Measurements from ENCODE around the gene RAD51AP1.

DNA sequence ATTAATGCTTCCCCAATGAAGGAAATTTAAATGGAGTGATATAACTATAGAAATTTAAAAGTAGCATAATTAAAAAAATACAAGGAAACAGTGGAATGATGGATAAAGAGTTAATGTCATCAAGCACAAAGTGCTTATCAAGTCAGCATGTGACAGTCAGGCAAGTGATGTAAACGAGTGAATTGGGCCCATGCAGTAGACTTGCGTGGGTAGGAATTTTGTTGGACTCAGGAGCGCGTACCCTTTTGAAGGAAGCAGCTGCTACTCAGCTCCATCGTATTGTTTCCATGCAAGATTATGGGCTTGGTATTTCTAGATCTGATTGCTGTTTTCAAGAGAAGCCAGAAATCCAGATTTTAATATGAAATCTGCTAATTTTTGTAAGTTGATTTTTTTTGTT is 18.9 kb downstream of the RAD51AP1 start:
- TF ChIP-seq, protein P1, sequence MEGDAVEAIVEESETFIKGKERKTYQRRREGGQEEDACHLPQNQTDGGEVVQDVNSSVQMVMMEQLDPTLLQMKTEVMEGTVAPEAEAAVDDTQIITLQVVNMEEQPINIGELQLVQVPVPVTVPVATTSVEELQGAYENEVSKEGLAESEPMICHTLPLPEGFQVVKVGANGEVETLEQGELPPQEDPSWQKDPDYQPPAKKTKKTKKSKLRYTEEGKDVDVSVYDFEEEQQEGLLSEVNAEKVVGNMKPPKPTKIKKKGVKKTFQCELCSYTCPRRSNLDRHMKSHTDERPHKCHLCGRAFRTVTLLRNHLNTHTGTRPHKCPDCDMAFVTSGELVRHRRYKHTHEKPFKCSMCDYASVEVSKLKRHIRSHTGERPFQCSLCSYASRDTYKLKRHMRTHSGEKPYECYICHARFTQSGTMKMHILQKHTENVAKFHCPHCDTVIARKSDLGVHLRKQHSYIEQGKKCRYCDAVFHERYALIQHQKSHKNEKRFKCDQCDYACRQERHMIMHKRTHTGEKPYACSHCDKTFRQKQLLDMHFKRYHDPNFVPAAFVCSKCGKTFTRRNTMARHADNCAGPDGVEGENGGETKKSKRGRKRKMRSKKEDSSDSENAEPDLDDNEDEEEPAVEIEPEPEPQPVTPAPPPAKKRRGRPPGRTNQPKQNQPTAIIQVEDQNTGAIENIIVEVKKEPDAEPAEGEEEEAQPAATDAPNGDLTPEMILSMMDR (IDR thresholded peaks at IDR 0.05) = no peak
- no peak for TF ChIP-seq POLR2A (IDR thresholded peaks at IDR 0.05)

Data from lower leg skin (tissue), 3 donors.